ENCODE measurements around the gene HIGD2B. TPM values are rescaled to one million over a fixed set of nuclear protein-coding genes. Genes with fewer than 3 reads are reported as not detected.
A peak's percentile ranks its signal among the peaks of the same experiment; 100 is the strongest.
"Not testable (repeated sequence)": the region's sequence is repeated elsewhere in the genome, so short reads cannot be mapped to it uniquely, and the experiment has no call there.

Gene HIGD2B
- total RNA-seq, 2 experiments from 2014 or later = 0.26 TPM; not detected in 1

DNA sequence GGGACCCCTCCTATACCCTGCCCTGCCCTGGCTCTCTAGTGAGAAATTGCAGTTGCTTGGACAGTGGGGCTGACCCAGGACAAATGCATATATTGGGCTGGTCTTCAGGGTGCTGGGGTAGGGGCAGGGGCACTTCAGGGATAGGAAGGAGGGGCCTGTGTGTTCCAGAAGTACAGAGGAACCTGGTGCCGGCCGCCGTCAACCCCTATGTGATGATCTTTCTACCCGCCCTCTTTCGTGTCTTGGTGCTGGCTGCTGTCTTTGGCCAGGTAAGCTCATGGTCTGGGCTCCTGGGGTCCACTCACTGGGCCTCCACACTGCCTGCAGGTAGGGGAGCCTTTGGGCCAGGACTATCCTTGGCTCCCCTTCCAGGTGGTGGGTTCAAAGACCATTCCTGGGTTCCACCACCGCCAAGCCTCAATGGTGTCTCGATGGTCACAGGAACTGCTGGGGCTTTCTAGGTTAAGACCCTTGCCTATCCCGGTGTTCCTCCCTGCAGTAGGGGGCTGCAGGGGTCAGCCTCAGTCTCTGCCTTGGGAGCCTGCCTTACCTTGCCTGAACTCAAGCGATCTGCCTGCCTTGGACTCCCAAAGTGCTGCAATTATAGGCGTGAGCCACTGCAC lies 37.2 kb downstream of the HIGD2B start:
- not testable (repeated sequence) for H3K27ac Mint-ChIP-seq, H3K36me3 Mint-ChIP-seq, H3K27me3 Mint-ChIP-seq, H3K4me1 Mint-ChIP-seq, DNase-seq, H3K9me3 Mint-ChIP-seq, H3K4me3 Mint-ChIP-seq

DNA sequence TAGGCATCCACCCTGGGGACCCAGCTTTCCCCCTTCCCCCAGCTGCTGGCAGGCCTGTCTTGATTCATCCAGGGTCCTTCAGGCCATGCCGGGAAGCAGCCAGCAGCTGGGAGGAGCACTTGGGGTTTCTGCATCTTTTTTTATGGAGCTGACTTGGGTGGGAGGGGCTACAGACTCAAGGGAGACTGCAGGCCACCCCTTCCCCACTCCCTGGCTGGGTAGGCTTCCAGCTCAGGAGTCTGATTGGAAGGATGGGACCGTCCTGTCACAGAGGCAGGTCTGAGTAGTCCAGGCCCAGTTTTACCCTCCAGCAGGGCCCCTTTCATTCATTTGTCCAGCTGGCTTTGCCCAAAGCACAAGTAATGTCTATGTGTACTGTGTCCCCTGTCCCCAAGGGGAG lies 43.7 kb downstream of the HIGD2B start:
- not testable (repeated sequence) for H3K4me3 Mint-ChIP-seq, H3K9me3 Mint-ChIP-seq, H3K27me3 Mint-ChIP-seq, H3K4me1 Mint-ChIP-seq, H3K36me3 Mint-ChIP-seq, H3K27ac Mint-ChIP-seq, DNase-seq

DNA sequence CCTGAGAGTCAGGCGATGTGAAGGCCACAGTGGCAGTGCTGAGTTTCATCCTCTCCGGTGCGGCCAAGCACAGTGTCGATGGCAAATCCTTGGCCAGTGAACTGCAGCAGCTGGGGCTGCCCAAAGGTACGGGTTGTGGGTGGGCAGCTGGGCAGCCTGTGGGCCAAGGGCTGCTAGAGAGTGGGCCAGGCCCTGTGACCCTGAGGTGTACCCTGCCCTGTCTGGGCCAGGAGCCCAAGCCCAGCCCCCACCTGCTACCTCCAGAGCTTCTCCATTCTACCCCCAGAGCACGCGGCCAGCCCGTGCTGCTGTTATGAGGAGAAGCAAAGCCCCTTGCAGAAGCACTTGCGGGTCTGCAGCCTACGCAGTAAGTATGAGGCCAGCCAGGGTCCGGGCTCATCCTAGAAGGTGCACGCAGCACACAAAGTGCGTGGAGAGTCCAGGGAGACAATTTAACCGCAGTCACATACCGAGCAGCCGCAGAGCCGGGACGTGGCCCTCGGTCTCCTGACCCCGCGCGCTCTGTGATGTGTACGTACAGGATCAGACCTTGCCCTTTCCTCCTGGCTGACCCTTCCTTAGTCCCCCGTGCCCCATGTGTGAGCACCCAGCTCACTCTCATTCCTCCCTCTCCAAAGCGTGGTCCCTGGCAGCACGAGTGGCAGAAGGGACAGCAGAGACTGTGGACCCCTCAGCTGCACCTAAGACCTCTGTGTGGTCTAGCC lies 46.1 kb downstream of the HIGD2B start:
- not testable (repeated sequence) for H3K36me3 Mint-ChIP-seq, H3K4me3 Mint-ChIP-seq, H3K27ac Mint-ChIP-seq, H3K27me3 Mint-ChIP-seq, H3K4me1 Mint-ChIP-seq, H3K9me3 Mint-ChIP-seq, DNase-seq

DNA sequence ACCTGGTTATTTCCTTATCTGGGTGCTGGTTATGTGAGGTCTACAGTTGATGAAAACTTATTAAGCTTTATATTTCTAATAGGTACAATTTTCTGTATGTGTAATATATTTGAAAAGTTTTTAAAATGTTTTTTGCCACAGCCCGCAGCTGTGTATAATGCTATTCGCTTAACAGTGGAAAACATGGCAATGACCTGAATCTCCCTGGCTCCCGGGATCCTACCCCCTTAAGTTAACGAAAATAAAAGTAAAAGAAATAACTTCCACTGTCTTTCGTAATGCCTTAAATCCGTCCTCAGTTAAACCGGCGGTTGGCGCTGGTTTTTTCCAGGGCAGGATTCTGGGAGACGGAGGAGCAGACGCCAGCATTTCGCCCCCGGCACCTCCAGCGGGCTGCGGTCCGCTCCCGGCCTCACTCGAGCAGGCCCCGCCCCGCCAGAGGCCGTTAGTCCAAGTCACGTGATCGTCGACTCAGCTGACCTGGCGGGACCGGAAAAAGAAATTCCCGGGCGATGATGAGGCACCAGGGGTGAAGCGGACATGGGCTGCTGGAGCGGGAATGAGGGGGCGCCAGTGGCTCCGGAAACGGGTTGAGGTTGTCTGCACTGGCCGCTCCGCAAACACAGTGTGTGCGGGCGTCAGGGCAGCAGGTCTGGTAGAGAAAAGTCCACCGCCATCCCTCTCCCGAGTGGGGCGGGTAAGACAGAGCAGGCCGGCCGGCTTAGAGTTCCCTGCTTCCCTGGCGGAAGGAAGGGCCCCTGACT lies 49.3 kb downstream of the HIGD2B start:
- H3K27ac Mint-ChIP-seq, H3K27me3 Mint-ChIP-seq, H3K4me1 Mint-ChIP-seq, H3K9me3 Mint-ChIP-seq, H3K36me3 Mint-ChIP-seq: not testable (repeated sequence)
- H3K4me3 Mint-ChIP-seq = peak overlapping the region; percentile 45
- DNase-seq = peak; percentile 79

DNA sequence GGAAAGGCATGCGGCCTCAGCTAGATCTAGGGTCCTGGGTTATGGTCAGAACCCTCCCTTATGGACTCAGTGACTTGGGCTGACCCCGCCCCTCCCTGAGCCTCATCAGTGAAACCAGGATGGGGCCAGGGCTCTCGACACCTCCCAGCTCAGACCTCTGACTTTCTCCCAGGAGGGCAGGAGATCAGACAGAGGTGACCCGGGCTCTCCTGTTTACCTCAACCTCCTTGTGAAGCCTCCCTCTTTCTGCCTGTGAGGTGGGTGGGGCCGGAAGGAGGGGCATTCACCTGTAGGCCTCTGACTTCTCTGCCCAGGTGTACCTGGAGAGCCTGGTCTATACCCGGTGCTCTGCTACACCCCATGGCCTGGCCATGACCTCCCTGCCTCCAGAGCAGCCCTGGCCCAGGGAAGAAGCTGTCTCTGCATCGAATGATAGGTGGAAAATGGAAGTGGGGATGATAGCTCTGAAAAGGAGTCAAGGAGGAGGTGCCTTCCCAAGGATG lies 56.9 kb downstream of the HIGD2B start:
- not testable (repeated sequence) for H3K27me3 Mint-ChIP-seq, H3K9me3 Mint-ChIP-seq, H3K36me3 Mint-ChIP-seq, H3K4me3 Mint-ChIP-seq, DNase-seq, H3K4me1 Mint-ChIP-seq, H3K27ac Mint-ChIP-seq

DNA sequence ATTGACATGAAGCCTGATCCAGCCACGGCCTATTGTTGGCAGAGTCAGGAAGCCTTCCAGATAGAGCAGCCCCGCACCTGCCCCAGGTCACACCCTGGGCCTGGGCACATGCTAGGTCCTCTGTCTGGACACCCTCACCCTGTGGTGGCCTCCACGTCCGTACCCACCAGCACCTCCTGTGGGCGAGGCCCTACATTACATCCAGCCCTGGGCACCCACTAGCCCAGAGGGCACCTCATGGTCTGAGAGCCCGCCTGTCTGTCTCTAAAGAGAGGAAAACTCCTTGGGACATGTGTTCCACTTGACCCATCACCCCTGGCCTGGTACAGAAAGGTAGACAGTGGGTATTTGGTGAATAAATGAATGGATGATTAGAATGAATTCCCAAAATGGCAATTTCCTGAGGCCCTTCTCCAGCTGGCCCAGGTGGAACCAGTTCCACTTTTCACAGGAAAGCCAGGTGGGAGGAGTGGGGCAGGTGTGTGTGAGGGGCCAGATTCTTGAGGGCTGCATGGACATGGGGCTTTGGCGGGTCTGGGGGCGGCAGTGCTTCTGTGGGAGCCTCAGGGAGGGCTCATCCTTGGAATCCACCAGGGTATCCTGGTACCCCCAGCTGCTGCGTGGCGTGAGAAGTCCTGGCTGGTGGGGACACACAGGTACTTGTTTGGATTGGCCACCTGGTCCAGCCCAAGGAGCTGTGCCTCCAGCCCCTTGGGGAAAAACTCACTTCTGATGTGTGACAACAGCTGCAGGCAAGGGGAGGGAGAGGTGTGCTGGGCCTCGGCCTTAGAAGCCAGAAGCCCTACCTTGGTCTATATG lies 57.5 kb downstream of the HIGD2B start:
- H3K27me3 Mint-ChIP-seq, H3K4me1 Mint-ChIP-seq, H3K27ac Mint-ChIP-seq, H3K9me3 Mint-ChIP-seq, H3K4me3 Mint-ChIP-seq, H3K36me3 Mint-ChIP-seq: not testable (repeated sequence)
- peak; percentile 16 for DNase-seq

DNA sequence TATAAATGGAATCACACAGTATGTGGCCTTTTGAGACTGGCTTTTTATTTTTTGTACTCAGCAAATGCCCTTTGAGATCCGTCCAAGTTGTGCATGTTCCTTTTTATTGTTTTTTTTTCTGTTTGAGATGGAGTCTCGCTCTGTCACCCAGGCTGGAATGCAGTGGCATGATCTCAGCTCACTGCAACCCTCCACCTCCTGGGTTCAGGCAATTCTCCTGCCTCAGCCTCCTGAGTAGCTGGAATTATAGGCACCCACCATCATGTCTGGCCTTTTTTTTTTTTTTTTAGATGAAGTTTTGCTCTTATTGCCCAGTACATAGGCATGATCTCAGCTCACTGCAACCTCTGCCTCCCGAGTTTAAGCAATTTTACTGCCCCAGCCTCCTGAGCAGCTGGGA lies 59.8 kb downstream of the HIGD2B start:
- not testable (repeated sequence) for H3K36me3 Mint-ChIP-seq, H3K9me3 Mint-ChIP-seq, H3K4me3 Mint-ChIP-seq, DNase-seq, H3K4me1 Mint-ChIP-seq, H3K27ac Mint-ChIP-seq, H3K27me3 Mint-ChIP-seq

Other genes with a start within 250 kb of the HIGD2B start
- gene ARIH1, start 211.9 kb downstream of the HIGD2B start, total RNA-seq = 100 to 1,000 TPM; 152 to 160 TPM
- gene GOLGA6B, start 31.5 kb downstream of the HIGD2B start, total RNA-seq = not detected
- 10 to 100 TPM; 11.4 to 13.6 TPM for gene BBS4, start within 50 bp of the HIGD2B start, total RNA-seq
- gene ADPGK, start 97.6 kb upstream of the HIGD2B start, total RNA-seq = 10 to 100 TPM; 66.0 to 69.9 TPM